GM12874 (cell line): ENCODE measurements around the gene RFX8.

ENCODE experiments used
- TF ChIP-seq, protein P1 (sequence below): IDR thresholded peaks from 2 replicates; pipeline ENCODE4 v1.5.1; 2011; ENCODE audit warnings: low read depth, mild to moderate bottlenecking, control low read depth, low read length, moderate library complexity; ENCODE audit not compliant: insufficient read depth

RFX8 gene

GRCh38 chr2:101408925-101409324, 66.0 kb downstream of the RFX8 start:
- TF ChIP-seq, protein P1, sequence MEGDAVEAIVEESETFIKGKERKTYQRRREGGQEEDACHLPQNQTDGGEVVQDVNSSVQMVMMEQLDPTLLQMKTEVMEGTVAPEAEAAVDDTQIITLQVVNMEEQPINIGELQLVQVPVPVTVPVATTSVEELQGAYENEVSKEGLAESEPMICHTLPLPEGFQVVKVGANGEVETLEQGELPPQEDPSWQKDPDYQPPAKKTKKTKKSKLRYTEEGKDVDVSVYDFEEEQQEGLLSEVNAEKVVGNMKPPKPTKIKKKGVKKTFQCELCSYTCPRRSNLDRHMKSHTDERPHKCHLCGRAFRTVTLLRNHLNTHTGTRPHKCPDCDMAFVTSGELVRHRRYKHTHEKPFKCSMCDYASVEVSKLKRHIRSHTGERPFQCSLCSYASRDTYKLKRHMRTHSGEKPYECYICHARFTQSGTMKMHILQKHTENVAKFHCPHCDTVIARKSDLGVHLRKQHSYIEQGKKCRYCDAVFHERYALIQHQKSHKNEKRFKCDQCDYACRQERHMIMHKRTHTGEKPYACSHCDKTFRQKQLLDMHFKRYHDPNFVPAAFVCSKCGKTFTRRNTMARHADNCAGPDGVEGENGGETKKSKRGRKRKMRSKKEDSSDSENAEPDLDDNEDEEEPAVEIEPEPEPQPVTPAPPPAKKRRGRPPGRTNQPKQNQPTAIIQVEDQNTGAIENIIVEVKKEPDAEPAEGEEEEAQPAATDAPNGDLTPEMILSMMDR = no peak

GRCh38 chr2:101405351-101405899, 69.5 kb downstream of the RFX8 start:
- TF ChIP-seq, protein P1 = no peak

- TF ChIP-seq, protein P1 = no peak
These were observed 71.2 kb downstream of the RFX8 start for GRCh38 chr2:101403745-101404144.

DNA sequence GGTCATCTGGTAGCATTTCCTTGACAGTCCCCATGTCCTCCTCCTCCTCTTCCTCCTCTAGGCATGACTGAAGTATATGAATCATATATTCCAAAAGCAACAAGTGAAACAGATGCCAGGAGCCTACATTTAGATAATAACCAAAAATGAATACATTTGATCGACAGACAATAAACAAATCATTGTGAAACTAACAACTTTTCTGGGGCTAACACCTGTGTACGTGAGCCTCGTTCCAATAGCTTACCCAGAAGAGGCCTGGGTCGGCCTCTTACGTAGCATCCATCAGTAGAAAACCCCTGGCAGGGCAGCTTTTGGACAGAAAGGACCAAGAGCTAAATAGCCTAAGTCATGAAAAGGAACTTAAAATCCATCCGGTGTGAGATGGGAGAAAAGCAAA, 72.3 kb downstream of the RFX8 start:
- TF ChIP-seq, protein P1 = no peak

GRCh38 chr2:101401906-101402305, 73.0 kb downstream of the RFX8 start:
- TF ChIP-seq, protein P1 = no peak

DNA sequence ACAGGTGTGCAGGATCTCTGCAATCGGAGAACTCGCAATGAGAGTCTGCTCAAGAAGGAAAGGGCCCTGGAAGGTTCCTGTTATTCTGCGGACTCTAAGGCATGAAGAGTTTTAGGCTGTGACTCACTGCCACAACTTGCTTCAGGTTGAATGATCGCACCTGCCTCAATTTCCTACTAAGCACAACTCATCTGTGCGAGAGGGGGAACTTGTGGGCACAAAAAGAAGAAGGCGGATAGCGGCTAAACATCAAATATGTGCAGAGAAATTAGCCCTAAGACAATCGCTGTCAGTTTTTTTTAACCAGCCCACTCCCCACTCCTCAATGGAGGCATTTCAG, 73.6 kb downstream of the RFX8 start:
- TF ChIP-seq, protein P1 = no peak

DNA sequence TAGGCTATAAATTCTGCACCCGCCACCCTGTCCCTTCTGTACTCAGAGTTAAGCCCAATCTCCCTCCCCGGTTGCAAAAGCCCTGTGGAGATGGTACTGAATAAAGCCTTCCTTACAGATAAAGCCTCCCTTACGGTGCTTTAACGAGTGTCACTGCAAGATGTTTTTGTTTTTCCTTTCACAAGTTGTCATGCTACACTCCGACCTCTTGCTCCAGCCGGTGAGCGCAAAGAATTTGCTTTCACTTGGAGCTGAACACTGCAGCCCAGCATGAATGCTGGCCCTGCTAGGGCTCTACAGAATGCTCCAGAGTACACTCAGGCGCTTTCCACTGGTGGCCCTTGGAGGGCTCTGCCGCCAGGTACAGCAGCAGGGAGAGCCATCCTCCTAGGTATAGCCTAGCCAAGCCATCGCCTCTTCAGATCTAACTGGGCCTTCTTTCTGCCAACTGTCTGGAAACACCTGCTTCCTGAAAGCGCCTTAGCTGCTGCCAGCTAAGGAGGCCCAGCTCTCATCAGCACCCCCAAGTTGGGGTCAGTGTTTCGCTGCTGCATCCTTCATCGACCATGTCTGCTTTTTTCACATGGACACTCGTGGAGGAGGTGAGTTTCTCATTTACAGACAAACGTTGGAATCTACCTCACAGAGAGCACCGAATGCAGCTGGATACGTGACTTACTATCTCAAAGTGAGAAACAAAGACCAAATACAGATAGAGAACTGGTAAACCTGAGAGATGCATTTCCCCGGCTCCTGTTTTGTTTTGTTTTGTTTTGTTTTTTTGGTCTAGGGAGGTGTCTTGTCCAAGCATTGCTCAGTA, 74.2 kb downstream of the RFX8 start:
- TF ChIP-seq, protein P1 = no peak
